ENCODE measurements around the gene B3GNT5.

Gene B3GNT5

GRCh38 chr3:183208800-183209199 is 44.3 kb upstream of the B3GNT5 start:
- no peaks in the 10 kb centered on the region for H3F3A ChIP-seq (ENCODE audit: low read depth)
- no peak overlapping the region for H3K9ac ChIP-seq (ENCODE audit: low read depth, low read length, poor library complexity, severe bottlenecking)
- H3K4me2 ChIP-seq (ENCODE audit: low read depth, low read length, poor library complexity, severe bottlenecking), result no peak overlapping the region
- no peak overlapping the region for H2AFZ ChIP-seq (ENCODE audit: low read length)
- H4K20me1 ChIP-seq (ENCODE audit: insufficient read depth, low read length, poor library complexity, severe bottlenecking), result no peaks in the 10 kb centered on the region
- H3K4me3 ChIP-seq (ENCODE audit: low read length, poor library complexity, severe bottlenecking), result no peak overlapping the region
- peaks cover 5% of the 10 kb centered on the region; the same call in 1 of the 2 replicates for H3K9me3 ChIP-seq (ENCODE audit: insufficient read depth, low read depth, low read length)
- no peaks in the 10 kb centered on the region for H3K9me2 ChIP-seq (replicated peaks; ENCODE audit: low read depth, low read length)
- H3K79me2 ChIP-seq (ENCODE audit: insufficient read depth, low read length), result no peaks in the 10 kb centered on the region
- no peaks in the 10 kb centered on the region for H3K4me1 ChIP-seq (ENCODE audit: insufficient read depth, low read length, poor library complexity, severe bottlenecking)
- TF ChIP-seq CTCF (conservative IDR thresholded peaks at IDR 0.05; ENCODE audit: low read length), result no peak
- no peak for TF ChIP-seq EZH2phosphoT487 (IDR thresholded peaks at IDR 0.05; ENCODE audit: borderline replicate concordance)
- no peaks in the 10 kb centered on the region for H3K27me3 ChIP-seq (ENCODE audit: insufficient read depth, low read length, poor library complexity, severe bottlenecking)
- no peaks in the 10 kb centered on the region for H3K36me3 ChIP-seq (ENCODE audit: insufficient read depth, low read length)

GRCh38 chr3:183210341-183210740 is 42.7 kb upstream of the B3GNT5 start:
- H4K20me1 ChIP-seq (ENCODE audit: insufficient read depth, low read length, poor library complexity, severe bottlenecking), result no peaks in the 10 kb centered on the region
- H3K4me1 ChIP-seq (ENCODE audit: insufficient read depth, low read length, poor library complexity, severe bottlenecking), result no peaks in the 10 kb centered on the region
- H3F3A ChIP-seq (ENCODE audit: low read depth), result no peaks in the 10 kb centered on the region
- no peaks in the 10 kb centered on the region for H3K9me2 ChIP-seq (replicated peaks; ENCODE audit: low read depth, low read length)
- no peaks in the 10 kb centered on the region for H3K79me2 ChIP-seq (ENCODE audit: insufficient read depth, low read length)
- H3K9me3 ChIP-seq (ENCODE audit: insufficient read depth, low read depth, low read length), result no peaks in the 10 kb centered on the region
- no peak overlapping the region for H3K9ac ChIP-seq (ENCODE audit: low read depth, low read length, poor library complexity, severe bottlenecking)
- no peak overlapping the region for H3K4me3 ChIP-seq (ENCODE audit: low read length, poor library complexity, severe bottlenecking)
- no peak overlapping the region for H2AFZ ChIP-seq (ENCODE audit: low read length)
- H3K4me2 ChIP-seq (ENCODE audit: low read depth, low read length, poor library complexity, severe bottlenecking), result no peak overlapping the region
- H3K27me3 ChIP-seq (ENCODE audit: insufficient read depth, low read length, poor library complexity, severe bottlenecking), result no peaks in the 10 kb centered on the region
- H3K36me3 ChIP-seq (ENCODE audit: insufficient read depth, low read length), result no peaks in the 10 kb centered on the region
- TF ChIP-seq CTCF (conservative IDR thresholded peaks at IDR 0.05; ENCODE audit: low read length), result no peak
- TF ChIP-seq EZH2phosphoT487 (IDR thresholded peaks at IDR 0.05; ENCODE audit: borderline replicate concordance), result no peak

- Histone ChIP-seq H3K4me3 (ENCODE audit: low read length, poor library complexity, severe bottlenecking) (no peak overlapping the region), H3K36me3 (ENCODE audit: insufficient read depth, low read length) (no peaks in the 10 kb centered on the region), H3K9me2 (replicated peaks; ENCODE audit: low read depth, low read length) (no peaks in the 10 kb centered on the region), H3F3A (ENCODE audit: low read depth) (no peaks in the 10 kb centered on the region; the same call in 1 of the 2 replicates), H3K4me2 (ENCODE audit: low read depth, low read length, poor library complexity, severe bottlenecking) (no peak overlapping the region), H4K20me1 (ENCODE audit: insufficient read depth, low read length, poor library complexity, severe bottlenecking) (no peaks in the 10 kb centered on the region), H3K9ac (ENCODE audit: low read depth, low read length, poor library complexity, severe bottlenecking) (no peak overlapping the region), H3K27me3 (ENCODE audit: insufficient read depth, low read length, poor library complexity, severe bottlenecking) (no peaks in the 10 kb centered on the region), H2AFZ (ENCODE audit: low read length) (no peak overlapping the region), H3K79me2 (ENCODE audit: insufficient read depth, low read length) (no peaks in the 10 kb centered on the region), H3K9me3 (ENCODE audit: insufficient read depth, low read depth, low read length) (no peaks in the 10 kb centered on the region), H3K4me1 (ENCODE audit: insufficient read depth, low read length, poor library complexity, severe bottlenecking) (no peaks in the 10 kb centered on the region)
- TF ChIP-seq CTCF (conservative IDR thresholded peaks at IDR 0.05; ENCODE audit: low read length) (no peak), EZH2phosphoT487 (IDR thresholded peaks at IDR 0.05; ENCODE audit: borderline replicate concordance) (no peak)
These were observed 42.2 kb upstream of the B3GNT5 start for GRCh38 chr3:183210862-183211341.
